Skin of body (tissue), 2 donors: Measurements from ENCODE around the gene HELB. TPM values are rescaled to one million over a fixed set of nuclear protein-coding genes. Genes with fewer than 3 reads are reported as not detected.
"Not testable (repeated sequence)": the region's sequence is repeated elsewhere in the genome, so short reads cannot be mapped to it uniquely, and the experiment has no call there.

Experiments used
- DNase-seq: peaks from one replicate; lab custom pipeline; 2025; lab: John Stamatoyannopoulos, UW
- total RNA-seq: library from RNA; depleted of rRNA; stranded (reverse); fragments of >200 nt; gene quantifications from one replicate; pipeline ENCODE4 v1.2.3, GENCODE V29; 2014

The HELB gene
- total RNA-seq, 1 donor from 2014 or later: 6.4 TPM

DNA sequence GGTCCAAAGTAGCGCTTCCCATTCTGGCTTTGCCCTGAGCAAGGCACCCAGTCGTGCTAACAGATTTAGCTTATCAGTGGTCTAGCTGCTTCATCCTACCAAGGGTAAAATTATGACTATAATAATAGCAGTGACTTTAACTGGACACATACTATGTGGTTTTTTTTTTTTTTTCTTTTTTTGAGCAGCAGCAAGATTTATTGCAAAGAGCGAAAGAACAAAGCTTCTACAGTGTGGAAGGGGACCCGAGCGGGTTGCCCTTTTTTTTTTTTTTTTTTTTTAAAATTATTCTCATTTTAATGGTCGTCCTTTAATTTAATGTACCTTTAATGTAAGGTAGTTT is 505 bp downstream of the HELB start:
- peak; percentile 56 for DNase-seq

DNA sequence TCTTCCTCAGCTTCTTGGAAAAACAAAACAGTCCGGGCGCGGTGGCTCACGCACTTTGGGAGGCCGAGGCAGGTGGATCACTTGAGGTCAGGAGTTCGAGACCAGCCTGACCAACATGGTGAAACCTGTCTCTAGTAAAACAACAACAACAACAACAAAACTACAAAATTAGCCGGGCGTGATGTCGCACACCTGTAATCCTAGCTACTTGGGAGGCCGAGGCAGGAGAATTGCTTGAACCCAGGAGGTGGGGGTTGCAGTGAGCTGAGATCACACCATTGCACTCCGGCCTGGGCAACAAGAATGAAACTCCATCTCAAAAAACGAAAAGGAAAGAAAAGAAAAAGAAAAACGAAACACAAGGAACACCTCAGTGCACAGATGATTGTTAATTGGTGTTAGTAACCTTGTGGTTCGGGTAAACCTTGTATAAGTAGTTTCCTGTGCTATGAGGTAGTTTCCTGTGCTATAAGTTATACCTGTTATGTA is 1.1 kb downstream of the HELB start:
- not testable (repeated sequence) for DNase-seq

DNA sequence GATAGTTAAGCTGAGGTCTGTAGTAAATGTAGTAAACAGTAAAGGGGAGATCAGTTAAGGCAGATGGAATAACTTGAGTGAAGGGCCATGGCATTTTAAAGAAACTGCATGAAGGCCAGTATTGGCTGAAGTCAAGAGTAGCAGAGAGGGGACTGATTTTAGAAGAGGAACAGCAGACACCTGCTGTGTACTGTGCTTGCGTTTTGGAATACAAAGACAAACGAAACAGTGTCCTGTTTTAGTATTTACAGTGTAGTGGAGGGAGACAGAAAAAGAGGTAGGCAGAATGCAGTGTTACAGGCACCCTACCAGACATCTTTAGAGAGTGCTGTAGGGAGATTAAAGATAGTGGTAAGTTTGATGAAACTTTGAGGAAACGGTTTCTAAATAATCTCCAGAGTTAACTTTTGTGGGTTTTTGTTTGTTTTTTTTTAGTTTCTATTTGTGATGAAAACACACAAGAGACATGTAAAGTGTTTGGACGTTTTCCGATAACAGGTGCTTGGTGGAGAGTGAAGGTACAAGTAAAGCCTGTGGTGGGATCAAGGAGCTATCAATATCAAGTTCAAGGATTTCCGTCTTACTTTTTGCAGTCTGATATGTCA is 2.1 kb downstream of the HELB start:
- DNase-seq: no peak

DNA sequence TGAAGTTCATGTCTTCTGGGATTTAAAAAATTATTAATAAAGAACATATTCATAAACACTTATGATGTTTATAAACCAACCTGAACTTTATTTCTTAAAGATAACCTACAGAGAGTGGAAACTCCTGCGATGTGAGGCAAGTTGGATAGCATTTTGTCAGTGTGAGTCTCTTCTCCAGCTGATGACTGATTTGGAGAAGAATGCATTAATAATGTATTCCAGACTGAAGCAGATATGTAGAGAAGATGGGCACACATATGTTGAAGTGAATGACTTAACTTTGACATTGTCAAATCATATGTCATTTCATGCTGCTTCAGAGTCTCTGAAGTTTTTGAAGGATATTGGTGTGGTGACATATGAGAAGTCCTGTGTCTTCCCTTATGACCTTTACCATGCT is 7.3 kb downstream of the HELB start:
- DNase-seq: peak; percentile 21

DNA sequence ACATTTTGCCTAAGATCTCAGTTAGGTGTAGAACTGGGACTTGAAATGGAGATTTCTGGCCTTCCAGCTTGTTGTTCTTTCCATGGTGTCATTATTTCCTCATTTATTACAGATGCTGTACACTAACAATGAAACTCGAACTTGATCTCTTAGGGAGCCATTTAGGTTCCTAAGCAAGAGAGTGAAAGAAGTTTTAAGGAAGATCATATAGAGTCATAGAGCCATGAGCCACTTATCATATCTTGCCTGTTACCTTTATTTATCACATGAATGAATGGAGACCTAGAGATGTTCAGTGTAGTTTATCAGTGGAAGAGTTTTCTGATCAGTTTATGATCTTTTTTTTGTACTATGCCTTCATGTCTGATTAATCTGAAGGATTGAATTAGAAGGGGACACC is 9.9 kb downstream of the HELB start:
- DNase-seq: no peak

DNA sequence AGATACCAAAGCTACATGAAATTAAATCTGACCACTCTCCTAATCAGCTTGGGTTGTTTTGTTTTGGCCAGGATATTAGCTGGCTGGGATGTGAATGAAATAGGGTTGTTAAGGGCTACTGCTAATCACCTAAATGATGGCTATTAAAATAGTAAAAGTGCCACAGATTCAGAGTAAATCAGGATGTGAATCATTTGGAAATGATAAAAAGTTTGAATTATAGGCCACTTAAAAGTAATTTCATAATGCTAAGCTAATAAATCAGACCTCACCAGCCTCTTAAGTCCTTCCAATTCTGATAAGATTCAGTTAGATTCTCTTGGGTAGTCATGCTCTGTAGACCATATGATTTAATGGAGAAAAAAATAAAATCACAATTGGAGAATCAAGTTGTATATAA is 12.0 kb downstream of the HELB start:
- no peak for DNase-seq

DNA sequence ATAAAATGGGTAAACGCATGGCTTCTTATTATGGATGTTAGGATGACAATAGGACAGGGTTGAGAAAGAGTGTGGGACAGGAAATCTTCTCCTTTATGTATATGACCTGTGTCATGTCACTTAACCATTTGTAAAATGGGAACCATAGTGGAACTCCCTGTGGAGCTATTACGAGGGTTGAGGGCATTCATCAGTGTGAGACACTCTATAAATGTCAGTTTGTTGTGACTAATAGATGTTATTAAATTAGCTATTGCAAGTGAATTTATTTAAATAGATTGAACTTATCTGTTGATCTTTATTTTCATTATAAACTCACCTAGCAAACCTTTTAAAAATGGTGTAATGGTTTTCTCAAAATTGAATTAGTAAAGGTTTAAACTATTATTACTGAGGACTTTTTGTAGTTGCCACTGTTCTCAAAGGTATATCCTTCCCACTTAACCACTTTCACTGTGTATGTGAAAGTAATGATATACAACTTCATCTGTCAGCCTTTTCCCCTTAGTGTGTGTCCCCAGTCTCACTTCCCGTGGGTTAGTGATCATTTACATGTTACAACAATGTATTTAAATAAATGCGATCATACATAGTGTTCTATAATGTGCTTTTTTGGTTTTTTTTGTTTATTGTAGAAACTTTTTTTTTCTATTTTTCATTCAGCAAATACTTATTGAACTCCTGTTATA is 17.1 kb downstream of the HELB start:
- no peak for DNase-seq

DNA sequence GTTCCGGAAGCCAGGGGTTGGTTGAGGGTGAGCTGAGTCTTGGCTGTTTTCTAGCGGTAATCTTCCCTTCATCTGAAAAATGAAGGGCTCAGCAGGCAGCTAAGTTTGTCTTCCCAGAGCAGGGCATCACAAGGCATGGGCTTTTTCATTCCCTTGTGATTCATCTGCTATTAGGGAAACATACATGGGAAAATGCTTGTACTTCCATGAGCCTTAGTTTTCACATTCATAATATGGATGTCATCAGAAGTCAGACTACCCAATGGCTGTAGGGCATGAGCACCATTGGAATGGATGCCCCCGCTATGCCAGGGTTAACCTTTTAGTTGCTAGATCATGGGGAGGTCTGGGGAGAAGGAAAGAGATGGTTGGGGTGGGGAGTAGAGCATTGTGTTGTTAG is 18.7 kb downstream of the HELB start:
- no peak for DNase-seq

DNA sequence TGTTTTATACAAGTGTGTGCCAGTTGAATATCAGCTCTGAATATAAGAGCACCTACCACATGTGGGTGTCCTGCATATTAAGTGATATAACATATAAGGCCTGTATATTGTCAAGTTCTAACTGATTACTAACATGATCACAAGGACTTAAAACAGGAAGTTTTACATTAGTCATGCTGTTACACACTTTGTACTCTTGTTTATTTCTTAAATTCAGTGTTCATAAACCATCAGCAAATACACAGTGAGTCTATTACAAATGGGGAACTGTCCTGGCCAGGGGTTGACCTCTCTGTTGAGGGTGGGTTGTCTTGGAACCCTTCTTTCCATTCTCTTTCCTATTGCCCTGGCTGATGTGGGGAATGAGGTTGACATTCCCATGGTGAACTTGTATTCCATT is 19.1 kb downstream of the HELB start:
- no peak for DNase-seq

DNA sequence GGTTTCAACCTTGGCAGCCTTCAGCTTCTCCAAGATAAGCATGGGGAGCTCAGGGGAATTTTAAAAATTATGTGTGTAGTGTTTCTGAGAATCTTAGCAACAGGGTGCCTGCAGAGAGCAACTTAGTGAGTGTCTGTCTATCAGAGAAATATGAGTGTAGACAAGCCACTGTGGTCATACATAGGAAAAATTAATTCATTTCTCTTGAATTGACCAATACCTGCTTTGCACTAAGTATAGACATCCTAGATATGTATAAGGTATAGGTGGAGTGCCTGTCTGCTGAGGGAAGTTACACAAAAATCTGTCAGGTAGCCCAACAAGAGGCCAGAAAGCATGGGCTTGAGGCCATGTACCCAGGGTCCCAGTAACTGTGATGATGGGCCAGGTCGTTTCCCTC is 20.7 kb downstream of the HELB start:
- no peak for DNase-seq

DNA sequence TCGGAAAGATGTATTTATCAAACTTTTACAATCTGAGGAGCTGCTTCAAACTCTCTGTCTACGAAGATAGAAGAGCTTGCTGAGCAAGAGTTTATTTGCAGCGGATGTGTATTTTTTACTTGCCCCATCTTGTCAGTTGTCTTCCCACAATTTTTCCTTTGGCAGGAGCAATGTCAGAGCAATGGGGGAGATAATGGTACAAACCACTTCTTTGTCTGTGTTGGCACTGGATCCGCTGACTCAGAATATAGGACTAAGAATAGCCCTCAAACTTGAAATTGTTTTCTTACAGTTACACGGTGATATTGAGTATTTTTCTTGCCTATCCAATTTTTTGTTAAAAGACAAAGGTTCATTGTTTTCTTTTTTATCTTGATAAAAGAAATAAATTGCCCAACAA is 27.6 kb downstream of the HELB start:
- DNase-seq: no peak

DNA sequence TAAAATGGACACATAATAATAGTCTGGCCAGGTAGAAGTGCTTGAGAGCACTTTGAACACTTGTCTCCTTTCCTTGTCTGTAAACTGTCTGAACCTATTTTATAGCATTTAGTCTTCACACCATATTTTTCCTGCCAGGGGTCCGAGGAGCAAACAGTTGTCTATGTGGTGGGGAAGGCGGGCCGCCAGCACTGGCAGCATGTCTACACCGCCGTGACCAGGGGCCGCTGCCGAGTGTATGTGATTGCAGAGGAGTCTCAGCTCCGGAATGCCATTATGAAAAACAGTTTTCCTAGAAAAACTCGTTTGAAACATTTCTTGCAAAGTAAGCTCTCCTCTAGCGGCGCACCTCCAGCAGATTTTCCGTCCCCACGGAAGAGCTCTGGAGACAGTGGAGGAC is 28.7 kb downstream of the HELB start:
- DNase-seq: no peak

DNA sequence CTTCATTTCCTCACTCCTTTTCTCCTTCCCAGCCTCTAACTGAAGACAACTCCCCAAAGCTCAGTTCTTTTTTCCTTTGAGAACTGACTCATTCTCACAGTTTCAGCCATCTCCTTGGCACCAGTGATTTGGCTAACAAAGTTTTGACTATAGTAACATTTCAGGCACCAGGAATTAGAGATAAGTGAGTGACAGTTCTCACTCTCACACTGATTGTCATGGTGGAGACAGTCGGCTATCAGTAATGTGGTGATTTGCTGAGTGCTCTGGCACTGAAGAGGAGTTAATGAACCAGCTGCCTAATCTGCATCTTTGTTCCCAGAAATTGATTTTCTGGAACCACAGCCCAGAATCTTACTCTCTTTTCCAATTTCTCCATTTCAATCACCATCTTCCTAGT is 29.5 kb downstream of the HELB start:
- no peak for DNase-seq

DNA sequence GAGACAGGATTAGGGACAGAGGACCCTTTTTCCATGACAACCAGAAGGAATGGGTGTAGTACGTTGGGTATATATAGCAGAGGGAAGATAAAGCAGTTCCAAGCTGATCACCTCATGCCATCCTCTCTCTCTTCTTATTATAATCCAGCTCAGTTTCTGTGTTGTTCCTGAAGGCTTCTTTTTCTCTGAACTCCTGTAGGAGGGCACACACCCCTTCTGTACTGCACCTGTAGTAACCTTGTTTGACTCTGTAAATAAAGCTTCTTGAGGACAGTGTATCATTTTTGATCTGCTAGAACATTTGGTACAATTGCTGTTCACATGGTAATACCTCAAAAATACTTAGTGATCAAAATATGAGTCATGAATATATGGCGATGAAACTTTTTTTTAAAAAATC is 33.5 kb downstream of the HELB start:
- DNase-seq: no peak

DNA sequence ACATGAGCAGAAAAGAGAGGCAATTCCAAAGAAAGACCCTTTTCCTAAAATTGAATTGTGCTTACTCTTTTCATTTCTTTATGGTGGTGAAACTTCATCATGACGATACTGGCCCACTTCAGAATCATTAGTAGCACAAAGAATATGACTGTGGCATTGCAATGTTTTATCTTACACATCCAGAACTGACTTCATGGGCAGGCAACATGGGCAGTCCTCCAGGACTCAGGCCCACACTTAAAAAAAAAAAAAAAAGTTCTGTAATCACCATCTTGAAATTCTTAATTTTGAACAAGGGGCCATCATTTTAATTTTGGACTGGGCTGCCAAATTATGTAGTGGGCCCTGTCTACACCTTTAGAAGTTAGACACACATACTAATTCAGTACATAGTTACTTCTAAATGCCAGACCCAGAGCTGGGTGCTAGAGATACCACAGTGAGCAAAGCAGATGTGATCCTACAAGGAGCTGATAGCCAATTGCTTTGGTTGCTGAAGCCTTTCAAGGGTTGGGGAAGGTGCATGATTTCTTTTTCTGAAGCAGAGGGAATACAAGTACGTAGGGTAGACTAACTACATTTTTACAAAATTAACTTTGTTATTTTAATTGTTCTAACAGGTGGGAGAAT is 35.2 kb downstream of the HELB start:
- DNase-seq: no peak

DNA sequence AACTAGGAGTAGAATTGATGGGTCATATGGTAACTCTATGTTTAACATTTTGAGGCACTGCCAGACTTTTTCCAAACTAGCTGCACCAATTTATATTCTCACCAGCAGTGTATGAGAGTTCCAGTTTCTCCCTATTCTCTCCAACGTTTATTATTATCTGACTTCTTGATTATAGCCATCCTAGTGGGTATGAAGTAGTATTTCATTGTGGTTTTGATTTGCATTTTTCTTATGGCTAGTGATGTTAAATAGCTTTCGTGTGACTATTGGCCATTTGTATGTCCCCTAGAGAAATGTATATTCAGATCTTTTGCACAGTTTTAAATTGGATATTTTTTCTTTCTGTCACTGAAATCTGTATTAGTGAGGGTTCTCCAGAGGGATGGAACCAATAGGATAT is 37.8 kb downstream of the HELB start:
- DNase-seq: no peak

DNA sequence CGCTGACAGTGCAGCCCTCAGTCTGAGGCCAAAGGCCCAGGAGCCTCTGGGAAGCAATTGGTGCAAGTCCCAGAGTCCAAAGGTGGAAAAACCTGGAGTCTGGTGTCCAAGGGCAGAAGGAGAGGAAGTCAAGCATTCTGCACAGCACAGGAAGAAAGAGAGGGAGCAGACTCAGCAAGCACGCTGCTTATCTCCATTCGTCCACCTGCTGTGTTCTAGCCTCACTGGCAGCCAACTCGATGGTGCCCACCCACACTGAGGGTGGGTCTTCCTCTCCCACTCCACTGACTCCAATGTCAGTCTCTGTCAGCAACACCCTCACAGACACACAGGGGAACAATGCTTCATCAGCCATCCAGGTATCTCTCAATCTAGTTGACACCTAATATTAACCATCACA is 38.8 kb downstream of the HELB start:
- DNase-seq: no peak

DNA sequence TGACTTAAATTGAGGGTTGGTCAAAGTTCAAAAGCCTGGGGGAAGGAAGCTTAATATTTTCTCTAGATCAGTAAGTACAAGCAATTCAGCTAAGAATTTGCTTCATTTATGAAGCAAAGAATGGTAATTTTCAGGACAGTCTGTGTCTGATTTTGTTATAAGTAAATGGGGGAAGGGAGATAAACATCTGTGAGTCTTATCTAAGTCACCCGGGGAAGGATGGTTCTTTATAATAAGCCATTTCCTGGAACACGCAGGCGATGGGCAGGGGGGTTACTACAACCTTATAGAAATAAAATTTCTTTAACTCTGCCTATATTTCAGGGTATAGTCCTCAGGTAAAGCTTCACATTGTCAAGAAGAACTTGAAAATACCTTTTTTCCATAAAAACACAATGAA is 42.9 kb downstream of the HELB start:
- DNase-seq: no peak

DNA sequence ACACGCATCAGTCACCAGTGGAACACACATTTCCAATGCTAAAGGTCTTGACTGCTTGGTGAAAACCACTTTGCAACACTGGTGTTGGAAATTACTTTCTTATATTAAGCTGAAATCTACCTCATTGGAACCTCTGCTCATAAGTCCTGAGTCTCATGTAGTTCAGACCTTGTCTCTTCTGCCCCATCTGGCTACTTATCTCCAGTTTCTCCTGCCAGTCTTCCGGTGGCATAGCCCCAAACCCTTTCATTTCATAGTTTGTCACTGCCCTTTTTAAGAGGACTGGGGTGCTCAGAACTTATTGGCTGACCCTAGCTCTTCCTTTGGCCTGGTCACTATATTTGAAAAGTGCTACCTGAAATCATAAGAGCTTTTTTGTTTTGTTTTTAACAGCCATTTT is 43.7 kb downstream of the HELB start:
- no peak for DNase-seq

DNA sequence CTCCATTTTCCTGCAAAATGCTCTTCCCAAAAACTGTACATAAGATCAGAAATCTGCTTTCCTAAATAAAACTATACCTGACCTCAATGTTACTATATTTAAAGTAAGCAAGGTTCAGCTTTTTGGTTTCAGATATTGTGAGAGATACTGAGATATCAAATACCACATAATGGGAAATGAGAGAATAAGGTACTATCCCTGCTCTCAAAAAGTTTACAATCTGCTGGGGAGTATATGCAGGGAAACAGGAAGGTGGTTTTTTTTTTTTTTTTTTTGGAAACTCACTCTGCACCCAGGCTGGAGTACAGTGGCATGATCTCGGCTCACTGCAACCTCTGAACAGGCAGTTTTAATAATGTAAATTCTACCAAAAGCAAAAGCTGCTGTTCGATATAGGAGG is 49.0 kb downstream of the HELB start:
- DNase-seq: no peak

DNA sequence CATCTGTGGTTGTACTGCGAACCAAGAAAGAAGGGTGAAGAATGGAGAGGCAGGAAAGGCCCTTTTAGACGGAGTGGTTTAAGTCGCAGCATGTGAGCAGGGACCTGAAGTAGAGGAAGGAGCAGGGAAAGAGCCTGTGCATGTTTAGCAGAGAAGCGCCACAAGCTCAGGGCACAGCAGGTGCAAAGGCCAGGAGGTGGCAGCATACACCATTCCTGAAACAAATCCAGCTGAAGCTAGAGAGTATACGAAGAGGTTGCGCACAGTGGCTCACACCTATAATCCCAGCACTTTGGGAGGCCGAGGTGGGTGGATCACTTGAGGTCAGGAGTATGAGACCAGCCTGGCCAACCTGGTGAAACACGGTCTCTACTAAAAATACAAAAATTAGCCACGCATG is 49.9 kb downstream of the HELB start:
- no peak for DNase-seq

DNA sequence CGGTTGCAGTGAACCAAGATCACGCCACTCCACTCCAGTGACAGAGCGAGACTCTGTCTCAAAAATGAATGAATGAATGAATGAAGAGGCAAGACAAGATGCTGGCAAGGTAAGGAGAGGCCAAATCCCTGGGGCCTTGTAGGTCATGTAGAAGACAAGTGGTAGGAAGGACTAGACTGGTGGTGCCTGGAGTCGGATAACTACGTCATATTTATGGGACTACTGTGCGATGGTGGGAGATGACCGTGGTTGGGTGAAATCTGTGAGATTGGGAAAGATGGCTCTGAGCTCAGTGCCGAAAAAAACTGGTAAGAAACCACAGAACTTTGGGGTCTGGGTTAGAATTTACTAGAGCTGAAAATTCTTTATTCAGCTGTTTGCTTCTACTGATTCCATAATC is 50.6 kb downstream of the HELB start:
- no peak for DNase-seq

DNA sequence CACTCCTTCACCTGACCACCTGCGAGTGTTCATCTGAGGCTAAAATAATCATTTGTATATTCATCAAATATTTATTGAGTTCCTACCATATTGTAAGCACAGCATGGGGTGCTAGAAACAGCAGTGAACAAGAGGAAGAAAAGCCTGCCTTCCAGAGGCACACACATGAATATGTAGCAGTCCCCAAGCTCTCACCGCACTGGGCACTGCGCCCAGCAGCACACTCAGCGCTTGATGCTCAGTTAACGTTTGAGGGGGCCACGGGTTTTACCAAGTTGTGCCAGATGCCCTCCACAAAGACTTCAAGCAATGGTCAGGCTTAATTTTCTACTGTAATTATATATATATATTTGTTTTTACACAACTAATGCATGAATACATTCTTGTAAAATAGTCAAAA is 52.0 kb downstream of the HELB start:
- no peak for DNase-seq
